Nucleus accumbens (tissue), 56 donors: ENCODE data around the gene MGAT5B.
"Not testable (repeated sequence)": the region's sequence is repeated elsewhere in the genome, so short reads cannot be mapped to it uniquely, and the experiment has no call there.

ENCODE experiments used
- DNase-seq, 56 donors: peaks; one replicate each; lab custom pipeline; 2025; lab: John Stamatoyannopoulos, UW

Gene MGAT5B

DNA sequence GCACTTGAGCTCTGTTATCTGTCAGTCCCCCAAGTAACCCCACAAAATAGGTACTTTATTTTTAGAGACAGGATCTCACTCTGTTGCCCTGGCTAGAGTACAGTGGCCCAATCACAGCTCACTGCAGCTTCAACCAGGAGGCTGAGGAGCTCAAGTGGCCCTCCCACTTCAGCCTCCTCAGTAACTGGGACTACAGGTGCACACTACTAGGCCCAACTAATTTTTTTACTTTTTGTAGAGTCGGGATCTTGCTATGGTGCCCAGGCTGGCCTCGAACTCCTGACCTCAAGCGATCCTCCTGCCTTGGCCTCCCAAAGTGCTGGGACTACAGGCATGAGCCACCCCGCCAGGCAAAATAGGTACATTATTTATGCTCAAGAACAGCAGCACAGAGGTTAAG is 99.6 kb downstream of the MGAT5B start:
- DNase-seq = no peak

DNA sequence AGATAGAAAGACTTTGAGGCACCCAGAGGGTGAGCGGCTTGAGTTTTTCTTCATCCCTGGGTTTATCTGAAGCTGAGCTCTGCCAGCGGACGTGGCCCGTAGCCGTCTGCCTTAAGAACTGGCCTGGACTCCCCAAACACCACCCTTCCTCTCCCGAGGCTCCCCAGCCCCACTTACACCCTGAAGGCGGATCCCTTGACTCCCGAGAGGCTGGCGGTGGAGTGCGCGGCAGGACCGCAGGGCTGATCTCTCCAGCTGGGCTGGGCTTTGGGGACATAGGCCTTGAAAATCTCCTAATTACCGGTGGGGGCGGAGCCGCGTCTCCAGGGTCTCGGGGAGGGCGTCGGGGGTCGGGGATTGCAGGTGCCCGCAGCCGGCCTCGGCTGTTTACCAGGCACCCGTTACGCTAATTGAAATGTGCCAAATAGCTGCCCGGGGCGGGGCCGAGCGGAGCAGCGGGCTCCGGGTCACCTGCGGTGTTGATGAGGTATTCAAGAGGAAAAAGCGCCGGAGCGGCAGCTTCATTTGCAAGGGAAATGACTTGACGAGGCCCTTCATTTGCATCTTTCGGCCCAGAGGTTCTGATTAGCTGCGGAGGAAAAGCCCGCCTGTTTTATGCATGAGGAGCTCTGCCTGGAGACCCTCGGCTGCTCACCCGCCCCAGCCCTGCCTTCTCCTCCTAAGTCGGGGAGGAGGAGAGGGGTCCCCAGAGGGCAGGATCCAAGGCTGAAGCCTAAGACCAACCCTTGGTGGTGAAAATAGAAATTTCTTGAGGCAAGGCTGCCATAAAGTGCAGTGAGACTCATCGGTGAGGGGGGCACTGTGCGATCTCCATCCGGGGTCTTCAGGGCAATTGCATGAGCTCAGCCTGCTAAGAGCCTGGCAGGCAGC is 100.7 kb downstream of the MGAT5B start:
- DNase-seq = peak in 3 of 56 donors; percentile 7 to 28 (median 17)

DNA sequence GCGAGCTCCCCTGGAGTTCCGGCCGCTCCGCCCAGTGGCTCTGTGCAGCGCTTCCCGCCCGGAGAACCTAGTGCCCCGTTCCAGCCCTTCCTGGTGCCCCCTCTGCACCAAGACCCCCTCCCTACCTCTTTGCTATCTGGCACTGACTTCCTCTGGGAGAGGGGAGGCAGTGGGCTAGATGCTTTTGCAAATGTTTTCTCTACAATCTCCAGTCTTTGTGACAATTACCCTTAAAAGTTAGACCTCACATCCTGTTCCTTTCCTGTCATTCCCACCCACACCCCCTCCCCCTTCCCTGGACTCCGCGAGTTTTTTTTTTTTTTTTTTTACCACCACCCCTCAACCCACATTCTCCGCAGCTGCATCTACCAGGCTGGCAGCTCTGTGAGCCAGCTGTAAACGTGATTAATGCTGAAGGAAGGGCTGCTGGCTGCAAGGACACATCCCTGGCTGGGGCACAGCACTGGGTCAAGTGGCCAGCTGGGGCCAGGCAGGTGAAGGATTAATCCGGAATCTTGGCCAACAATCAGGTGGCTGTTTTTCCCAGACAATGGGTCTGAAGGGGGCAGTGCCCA is 101.5 kb downstream of the MGAT5B start:
- DNase-seq = peak in 1 of 56 donors; percentile 36

DNA sequence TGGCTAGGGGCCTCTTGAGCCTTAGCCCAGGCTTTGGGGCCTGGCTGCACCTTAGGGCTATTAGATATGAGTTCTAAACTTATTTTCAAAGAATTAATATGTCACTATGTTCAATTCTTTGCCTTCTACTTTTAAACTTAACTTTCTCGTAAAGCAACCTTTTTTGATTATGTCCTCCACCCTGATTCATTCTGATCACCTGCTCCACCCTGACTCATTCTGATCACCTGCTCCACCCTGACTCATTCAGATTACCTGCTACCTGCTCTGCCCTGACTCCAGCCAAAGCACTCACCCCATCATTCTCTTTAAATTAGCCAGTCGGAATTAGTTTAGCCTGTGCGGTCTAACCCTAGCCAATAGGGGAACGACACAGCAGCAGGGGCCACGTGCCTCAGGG is 102.0 kb downstream of the MGAT5B start:
- peak in 7 of 56 donors; percentile 6 to 63 (median 28) for DNase-seq

DNA sequence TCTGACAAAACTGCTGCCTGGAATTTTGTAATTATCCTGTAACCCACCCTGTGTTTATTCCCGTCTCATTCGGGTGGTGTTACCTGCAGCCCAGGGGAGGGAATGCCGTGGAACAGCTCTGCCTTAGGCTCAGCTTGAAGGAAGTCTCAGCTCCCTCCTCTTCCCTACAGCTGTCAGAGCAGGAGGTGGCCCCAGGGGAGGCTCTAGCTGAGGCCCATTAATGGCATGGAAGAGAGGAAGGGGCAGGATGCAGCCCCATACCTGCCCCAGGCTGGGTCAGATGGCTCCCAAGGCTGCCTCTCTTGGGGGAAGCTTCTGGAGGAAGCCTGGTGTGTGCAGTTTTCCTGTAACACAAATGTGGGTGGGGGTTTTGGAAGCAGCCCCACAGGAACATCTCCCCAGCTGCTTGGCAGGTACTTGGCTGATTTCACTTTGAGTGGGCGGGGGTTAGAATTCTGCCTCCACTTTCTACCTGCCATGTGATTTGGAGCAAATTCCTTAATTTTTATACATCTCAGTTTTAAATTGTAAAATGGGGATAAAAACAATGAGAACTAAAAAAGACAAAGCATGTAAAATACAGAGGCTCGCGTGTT is 103.9 kb downstream of the MGAT5B start:
- peak in 15 of 56 donors; percentile 8 to 48 (median 37) for DNase-seq

DNA sequence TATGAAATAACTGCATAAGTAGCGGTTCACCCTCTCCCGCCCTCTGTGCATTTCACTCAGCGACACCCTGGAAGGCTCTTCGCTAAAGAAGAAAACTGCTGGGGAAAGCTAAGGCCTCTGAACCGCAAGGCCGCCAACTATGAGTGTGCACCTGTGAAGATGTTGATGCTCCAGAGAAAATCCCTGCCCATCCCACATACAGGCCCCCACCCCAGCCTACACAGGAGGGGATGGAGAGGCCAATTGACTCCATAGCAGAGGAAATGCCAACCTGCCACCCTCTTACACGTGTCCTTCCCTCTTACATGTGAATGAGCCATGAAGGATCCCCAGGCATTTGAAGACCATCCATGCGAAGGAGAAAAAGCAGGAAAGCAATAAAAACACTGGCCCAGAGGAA is 104.8 kb downstream of the MGAT5B start:
- DNase-seq = no peak

DNA sequence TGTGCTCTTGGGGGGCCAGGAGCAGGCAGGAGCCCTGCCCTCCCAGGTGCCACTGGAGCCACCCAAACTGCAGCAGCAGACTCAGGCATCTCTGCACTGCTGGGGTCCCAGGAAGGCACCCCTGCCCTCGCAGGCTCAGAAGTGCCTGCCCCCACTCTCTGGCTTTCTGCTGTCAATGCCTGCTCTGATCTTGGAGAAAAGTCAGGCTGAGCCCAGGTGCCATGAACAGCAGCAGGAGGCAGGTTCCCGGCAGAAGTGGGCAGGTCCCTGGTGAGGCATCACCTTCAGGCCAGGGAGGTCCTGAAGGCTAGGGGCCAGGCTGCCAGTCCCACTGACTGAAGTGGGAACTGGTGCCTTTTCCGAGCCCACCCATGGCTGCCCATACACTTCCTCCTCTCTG is 106.5 kb downstream of the MGAT5B start:
- DNase-seq = no peak

DNA sequence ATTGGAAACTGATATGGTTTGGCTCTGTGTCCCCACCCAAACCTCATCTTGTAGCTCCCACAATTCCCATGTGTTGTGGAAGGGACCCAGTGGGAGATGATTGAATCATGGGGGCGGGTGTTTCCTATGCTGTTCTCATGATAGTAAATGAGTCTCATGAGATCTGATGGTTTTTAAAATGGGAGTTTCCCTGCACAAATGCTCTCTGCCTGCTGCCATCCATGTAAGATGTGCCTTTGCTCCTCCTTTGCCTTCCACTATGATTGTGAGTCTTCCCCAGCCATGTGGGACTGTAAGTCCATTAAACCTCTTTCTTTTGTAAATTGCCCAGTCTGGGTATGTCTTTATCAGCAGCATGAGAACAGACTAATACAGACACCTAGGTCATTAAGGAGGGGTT is 109.8 kb downstream of the MGAT5B start:
- not testable (repeated sequence) for DNase-seq

DNA sequence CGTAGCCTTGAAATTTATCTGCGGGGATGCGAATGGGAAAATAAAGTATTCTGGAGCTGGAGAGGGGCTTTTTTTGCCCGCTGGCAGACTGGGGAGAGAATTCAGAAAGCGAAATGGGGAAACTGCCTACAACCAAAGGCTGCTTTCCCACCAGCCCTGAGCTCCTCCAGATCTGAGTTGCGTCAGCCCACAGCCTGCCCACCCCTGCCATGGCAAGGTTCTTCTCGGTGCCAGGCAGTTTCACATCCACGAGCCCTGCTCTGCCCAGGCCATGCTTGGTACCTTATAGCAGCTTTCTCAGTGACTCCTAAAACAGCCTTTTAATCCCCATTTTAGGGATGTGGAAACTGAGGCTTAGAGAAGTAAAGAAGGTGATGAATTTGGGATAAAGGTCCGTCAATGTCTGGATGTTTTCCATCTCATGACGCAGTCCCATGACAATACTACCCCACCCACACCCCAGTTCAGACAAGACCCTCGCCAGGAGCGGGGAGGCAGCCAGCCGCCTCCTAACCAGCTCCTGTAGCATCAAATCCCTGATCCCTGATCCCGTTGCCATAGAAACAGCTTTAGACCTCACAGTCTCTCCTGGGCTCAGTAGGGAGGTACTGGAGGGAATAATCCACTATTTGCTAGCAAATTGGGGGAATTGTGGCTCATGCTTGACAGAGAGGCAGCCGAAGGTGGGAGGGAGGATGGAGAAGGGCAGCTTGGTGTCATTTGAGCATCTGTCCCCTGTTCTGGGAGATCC is 113.5 kb downstream of the MGAT5B start:
- peak in 6 of 56 donors; percentile 16 to 46 (median 22) for DNase-seq

DNA sequence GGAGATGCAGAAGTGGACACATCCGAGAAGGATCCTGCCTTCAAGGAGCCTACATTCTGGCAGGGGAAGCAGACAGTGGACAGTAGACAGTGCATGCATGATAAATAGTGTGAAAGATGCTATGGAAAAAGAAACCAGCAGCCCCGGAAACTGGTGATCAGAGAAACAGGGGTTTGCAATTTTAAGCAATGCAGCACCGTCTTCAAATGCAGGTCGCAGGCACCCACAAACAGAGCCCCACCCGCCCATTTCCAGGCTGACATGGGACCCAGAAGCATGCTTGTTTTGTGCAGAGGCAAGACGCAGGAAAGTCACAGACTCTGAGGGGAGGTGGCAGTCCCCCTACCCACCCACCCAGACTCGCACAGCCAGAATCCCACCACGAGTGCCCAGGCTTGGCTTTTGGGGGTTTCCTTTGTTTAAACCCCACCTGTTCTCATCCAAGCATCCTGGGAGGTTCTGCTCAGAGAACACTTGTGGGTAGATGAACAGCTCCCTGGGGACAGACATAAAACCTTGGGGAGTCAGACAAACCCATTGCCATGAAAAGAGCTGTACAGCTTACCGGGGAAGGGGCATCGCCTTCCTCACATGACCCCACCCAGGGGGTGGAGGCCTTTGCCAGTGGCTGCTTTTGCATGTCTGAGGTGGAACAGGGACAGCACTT is 114.3 kb downstream of the MGAT5B start:
- DNase-seq = peak in 1 of 56 donors; percentile 12

DNA sequence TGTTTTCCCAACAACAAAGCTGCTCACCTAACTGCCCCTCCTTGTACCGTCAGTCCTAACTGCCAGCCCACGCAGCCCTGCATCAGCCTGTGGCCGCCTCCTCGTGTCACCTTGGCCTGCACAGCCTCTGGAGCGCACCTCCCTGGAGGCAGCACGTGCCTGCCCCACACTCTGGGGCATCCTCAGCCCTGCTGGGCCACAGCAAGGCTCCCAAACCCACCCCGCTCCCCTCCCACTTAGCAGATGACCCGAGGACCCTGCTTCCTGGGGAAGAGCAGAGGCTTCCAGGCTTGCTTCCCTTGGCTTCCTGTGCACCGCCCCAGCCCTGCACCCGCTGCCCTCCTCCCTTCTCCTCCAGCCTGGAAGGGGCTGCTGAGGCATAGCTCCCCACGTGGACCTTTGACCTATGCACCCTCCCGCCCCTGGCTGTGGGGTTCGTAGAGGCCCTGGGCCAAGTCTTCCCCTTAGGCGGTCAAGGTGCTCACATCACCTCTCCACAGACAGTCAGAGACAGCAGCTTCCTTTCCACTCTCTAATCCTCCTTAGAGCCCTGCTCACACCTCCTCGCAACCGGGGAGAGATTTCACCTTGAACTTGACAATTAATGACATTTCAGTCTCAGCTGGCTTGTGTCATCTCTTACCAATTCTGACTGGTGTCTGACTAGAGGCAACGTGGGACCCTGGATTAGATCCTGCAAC is 115.0 kb downstream of the MGAT5B start:
- no peak for DNase-seq

DNA sequence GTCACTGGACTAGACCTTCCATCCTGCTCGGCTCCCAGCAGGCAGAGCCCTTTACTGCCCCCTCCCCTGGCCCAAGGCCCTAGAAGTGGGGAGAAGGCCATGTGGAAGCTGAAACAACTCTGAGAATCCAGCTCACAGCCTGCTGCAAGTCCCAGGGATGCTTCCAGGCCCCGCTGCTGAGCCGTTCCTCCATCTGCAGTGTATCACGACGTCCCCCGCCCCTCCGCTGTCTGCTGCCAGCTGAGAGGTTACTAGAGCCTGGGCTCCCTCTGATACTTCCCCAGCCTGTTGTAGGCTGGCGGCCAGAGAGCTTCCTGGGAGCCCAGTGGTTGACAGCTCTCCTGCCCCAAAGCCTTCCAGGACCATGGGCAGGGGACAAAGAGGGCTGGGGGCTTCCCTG is 118.2 kb downstream of the MGAT5B start:
- DNase-seq = no peak

DNA sequence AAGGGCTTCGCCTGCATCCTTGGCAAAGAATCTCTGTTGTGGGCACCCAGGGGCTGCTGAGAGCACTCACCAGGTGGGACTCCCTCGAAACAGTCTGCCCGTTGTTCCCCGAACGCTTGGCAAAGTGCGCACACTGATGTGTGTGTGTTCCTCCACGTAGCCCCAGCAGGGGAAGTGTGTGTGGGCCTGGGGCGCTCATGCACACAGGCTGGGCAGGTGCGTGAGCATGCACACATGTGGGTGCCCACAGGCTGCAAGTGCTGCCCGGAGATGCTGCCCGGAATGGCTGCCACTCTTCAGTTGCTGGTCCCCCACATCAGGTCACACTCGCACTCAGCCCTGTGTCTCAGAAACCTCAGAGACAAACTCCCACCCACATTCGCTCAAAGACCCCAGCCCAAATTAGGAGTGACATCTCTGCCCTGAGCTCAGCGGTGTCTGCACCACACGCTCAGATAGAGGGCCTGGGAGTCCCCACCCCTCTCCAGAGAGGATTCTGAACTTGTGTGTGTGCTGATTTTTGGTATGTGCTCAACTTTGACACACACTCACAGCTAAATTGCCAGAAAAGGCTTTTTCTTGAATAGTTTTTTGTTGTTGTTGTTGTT is 119.4 kb downstream of the MGAT5B start:
- no peak for DNase-seq

DNA sequence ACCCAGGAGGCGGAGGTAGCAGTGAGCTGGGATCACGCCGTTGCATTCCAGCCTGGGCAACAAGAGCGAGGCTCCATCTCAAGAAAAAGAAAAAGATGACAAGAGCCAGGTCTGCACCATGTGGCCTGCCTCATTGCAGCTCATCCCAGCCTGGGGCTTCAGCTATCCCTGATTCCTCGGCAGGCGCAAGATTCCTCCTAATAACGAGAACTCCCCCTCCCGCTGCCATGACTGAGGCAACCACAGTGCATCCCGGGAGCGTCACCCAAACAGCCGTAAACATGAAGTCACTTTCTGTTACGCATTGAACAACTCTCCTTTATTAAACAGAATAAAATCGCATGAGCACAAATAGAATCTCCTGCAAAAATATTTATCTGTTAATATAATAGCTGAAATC is 120.6 kb downstream of the MGAT5B start:
- DNase-seq = no peak

DNA sequence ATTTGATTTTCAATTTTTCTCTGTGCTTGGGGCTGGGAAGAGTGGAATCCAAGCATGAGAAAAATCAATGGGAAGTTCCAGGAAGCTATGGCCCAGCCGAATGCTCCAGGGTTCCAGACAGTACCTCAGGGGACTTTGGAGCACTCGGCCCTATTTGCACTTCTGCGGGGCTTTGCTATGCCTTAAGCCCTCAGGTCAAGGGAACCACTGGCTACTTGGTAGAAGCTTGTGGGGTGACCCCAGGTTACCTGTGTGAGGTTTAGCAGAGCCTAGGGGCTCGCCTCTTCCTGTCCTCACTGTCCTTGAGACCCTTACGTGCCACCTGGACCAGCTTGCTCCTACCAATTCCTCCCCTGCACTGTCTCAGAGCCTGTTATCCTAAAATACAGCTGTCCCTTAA is 121.3 kb downstream of the MGAT5B start:
- no peak for DNase-seq

DNA sequence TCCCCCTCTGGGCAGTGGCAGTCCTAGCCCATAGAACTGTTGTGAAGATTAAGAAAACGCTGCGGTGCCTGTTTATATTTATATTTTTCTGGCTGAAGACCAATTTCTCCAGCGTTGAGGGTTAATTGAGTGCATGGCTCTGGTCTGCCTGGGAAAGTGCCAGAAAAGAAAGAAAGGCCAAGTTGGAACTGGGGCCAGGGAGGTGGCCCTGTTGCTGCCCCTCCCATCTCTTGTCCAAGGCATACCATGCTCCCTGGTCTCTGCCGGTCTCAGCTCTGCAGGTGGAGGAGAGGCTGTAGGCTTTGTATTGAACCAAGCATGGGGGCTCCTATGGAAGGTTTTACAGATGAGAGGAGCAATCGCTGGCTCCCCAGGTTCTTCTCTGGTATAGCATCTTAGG is 124.7 kb downstream of the MGAT5B start:
- DNase-seq = no peak

DNA sequence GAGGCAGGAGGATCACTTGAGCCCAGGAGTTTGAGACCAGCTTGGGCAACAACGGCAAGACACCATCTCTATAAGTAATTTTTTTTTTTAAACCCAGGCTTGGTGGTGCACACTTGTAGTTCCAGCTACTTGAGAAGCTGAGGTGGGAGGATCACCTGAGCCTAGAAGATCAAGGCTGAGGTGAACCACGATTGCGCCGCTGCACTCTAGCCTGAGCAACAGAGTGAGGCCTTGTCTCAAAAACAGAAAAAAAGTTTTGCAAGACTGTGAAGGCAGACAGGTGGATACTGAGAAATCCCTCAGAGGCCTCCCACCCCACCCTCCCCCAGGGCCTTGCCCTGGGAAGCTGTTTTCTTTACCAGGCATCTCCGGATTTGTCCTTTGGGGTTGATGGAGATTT is 125.4 kb downstream of the MGAT5B start:
- DNase-seq = no peak

DNA sequence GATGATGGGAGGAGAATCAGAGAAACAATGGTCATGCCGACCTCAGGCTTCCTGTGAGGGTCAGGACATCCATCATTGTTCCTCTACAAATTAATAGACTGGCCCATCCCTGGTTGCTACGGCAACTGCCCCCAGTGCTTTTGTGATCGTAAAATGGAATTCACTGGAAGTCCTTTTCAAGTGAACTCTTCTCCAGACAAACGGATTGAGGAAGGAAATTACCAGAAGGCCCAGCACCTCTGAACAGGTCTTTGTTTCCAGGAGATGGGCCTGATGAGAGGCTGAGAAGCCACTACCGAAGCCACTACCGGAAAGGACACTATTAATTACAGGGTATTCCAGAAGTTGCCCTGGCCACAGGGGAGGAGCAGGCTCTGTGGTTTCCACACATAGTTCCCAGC is 126.0 kb downstream of the MGAT5B start:
- no peak for DNase-seq

DNA sequence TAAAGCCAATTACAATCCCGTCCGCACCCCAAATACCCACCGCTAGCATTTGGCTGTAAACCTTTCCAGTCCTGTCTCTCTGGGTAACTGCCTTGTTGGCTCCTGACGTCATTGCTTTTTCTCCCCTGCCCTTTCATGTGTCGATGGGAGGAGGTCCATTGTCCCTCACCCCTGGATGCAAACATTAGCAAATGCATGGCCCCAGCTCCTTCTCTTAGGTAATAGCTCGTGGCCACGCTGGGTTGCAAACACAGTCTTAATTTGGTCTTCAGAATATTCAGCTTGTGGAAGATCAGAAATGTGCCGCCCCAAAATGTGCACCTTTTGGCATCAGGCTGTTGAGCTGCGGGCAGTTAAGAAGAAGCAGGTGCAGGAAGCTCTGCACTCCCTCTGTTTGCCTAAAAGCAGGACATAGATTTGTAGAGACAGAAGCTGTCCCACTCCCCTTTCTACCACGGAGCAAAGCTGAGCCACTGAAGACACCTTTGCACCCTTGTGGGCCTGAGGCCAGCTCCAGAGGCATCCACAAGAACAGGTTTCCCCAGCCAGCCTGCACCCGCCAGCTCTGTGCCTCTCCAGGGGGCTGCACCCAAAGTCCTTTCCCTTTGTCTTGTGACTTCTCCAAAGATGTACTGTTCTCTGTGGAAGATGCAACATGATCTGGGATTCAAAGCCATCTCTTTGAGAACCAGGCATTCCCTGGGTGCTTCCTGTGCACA is 127.3 kb downstream of the MGAT5B start:
- no peak for DNase-seq
